Duodenal mucosa (tissue), 2 donors: ENCODE results near the gene VWA5B1.

ENCODE experiments used
- H3K27ac ChIP-seq: one replicate; pipeline ENCODE4 v1.7.0; 2013; ENCODE audit warnings: low read depth, low read length
- H3K27me3 ChIP-seq, 2 donors: one replicate each; pipeline ENCODE4 v1.7.0; 2013; ENCODE audit warnings: low read length in 2 of 2, control low read depth in 1 of 2; ENCODE audit not compliant: insufficient read depth in 2 of 2, control insufficient read depth in 1 of 2
- H3K36me3 ChIP-seq, 2 donors: one replicate each; pipeline ENCODE4 v1.7.0; 2013; ENCODE audit warnings: low read length in 2 of 2, control low read depth in 1 of 2; ENCODE audit not compliant: insufficient read depth in 2 of 2, control insufficient read depth in 1 of 2
- H3K4me1 ChIP-seq, 2 donors: one replicate each; pipeline ENCODE4 v1.7.0; 2013; ENCODE audit warnings: low read length in 2 of 2, control low read depth in 1 of 2; ENCODE audit not compliant: insufficient read depth in 2 of 2, control insufficient read depth in 1 of 2
- H3K4me3 ChIP-seq, 2 donors: one replicate each; pipeline ENCODE4 v1.7.0; 2013; ENCODE audit warnings: low read length in 2 of 2, low read depth in 1 of 2
- H3K9ac ChIP-seq, 2 donors: one replicate each; pipeline ENCODE4 v1.7.0; 2013; ENCODE audit warnings: low read length in 2 of 2, low read depth in 1 of 2
- H3K9me3 ChIP-seq, 2 donors: one replicate each; pipeline ENCODE4 v1.7.0; 2013; ENCODE audit warnings: low read length in 2 of 2, control low read depth in 1 of 2; ENCODE audit not compliant: control insufficient read depth in 1 of 2

VWA5B1 gene

GRCh38 chr1:20371883-20372282 lies 81.2 kb downstream of the VWA5B1 start:
- Histone ChIP-seq H3K27ac (no peak overlapping the region), H3K36me3 (no peaks in the 10 kb centered on the region), H3K9me3 (no peaks in the 10 kb centered on the region), H3K27me3 (peaks cover 19 to 27% of the 10 kb centered on the region in 2 donors), H3K4me3 (no peak overlapping the region), H3K9ac (no peak overlapping the region), H3K4me1 (no peaks in the 10 kb centered on the region)

- Histone ChIP-seq H3K9me3 (no peaks in the 10 kb centered on the region), H3K27me3 (peaks cover 12 to 22% of the 10 kb centered on the region in 2 donors), H3K4me3 (no peak overlapping the region), H3K4me1 (no peaks in the 10 kb centered on the region), H3K27ac (no peak overlapping the region), H3K9ac (no peak overlapping the region), H3K36me3 (no peaks in the 10 kb centered on the region)
Measured at GRCh38 chr1:20372676-20373075, 82.0 kb downstream of the VWA5B1 start.

- Histone ChIP-seq H3K4me1 (no peaks in the 10 kb centered on the region), H3K27ac (no peak overlapping the region), H3K27me3 (peaks cover 12 to 20% of the 10 kb centered on the region in 2 donors), H3K4me3 (no peak overlapping the region), H3K9me3 (no peaks in the 10 kb centered on the region), H3K9ac (no peak overlapping the region), H3K36me3 (no peaks in the 10 kb centered on the region)
Measured at GRCh38 chr1:20373286-20373685, 82.6 kb downstream of the VWA5B1 start.

GRCh38 chr1:20373764-20374163 lies 83.1 kb downstream of the VWA5B1 start:
- Histone ChIP-seq H3K9me3 (no peaks in the 10 kb centered on the region), H3K27me3 (peaks cover 12 to 20% of the 10 kb centered on the region in 2 donors), H3K36me3 (no peaks in the 10 kb centered on the region), H3K4me1 (no peaks in the 10 kb centered on the region), H3K9ac (no peak overlapping the region), H3K4me3 (no peak overlapping the region), H3K27ac (no peak overlapping the region)

- no peak overlapping the region for H3K4me3 ChIP-seq
- peaks cover 6 to 21% of the 10 kb centered on the region in 2 donors for H3K27me3 ChIP-seq
- no peaks in the 10 kb centered on the region for H3K4me1 ChIP-seq
- no peaks in the 10 kb centered on the region for H3K36me3 ChIP-seq
- H3K9ac ChIP-seq, result no peak overlapping the region
- H3K27ac ChIP-seq, result no peak overlapping the region
- H3K9me3 ChIP-seq, result no peaks in the 10 kb centered on the region
Measured at GRCh38 chr1:20375563-20375962, 84.9 kb downstream of the VWA5B1 start.

- no peak overlapping the region for H3K4me3 ChIP-seq
- H3K9me3 ChIP-seq, result no peaks in the 10 kb centered on the region
- H3K4me1 ChIP-seq, result no peaks in the 10 kb centered on the region
- no peak overlapping the region for H3K27ac ChIP-seq
- no peaks in the 10 kb centered on the region for H3K36me3 ChIP-seq
- peaks cover 6 to 21% of the 10 kb centered on the region in 2 donors for H3K27me3 ChIP-seq
- H3K9ac ChIP-seq, result no peak overlapping the region
Measured at GRCh38 chr1:20376171-20376570, 85.5 kb downstream of the VWA5B1 start.

- Histone ChIP-seq H3K27ac (no peak overlapping the region), H3K9ac (no peak overlapping the region), H3K4me3 (no peak overlapping the region), H3K36me3 (no peaks in the 10 kb centered on the region), H3K9me3 (no peaks in the 10 kb centered on the region), H3K27me3 (peaks cover 6 to 21% of the 10 kb centered on the region in 2 donors), H3K4me1 (no peaks in the 10 kb centered on the region)
Measured at GRCh38 chr1:20376880-20377494, 86.3 kb downstream of the VWA5B1 start.

- H3K27me3 ChIP-seq, result peaks cover 6 to 15% of the 10 kb centered on the region in 2 donors
- no peaks in the 10 kb centered on the region for H3K9me3 ChIP-seq
- no peak overlapping the region for H3K4me3 ChIP-seq
- no peak overlapping the region for H3K9ac ChIP-seq
- no peaks in the 10 kb centered on the region for H3K36me3 ChIP-seq
- H3K27ac ChIP-seq, result no peak overlapping the region
- no peaks in the 10 kb centered on the region for H3K4me1 ChIP-seq
Measured at GRCh38 chr1:20377516-20378270, 87.0 kb downstream of the VWA5B1 start.

GRCh38 chr1:20379075-20379474 lies 88.4 kb downstream of the VWA5B1 start:
- Histone ChIP-seq H3K4me1 (no peaks in the 10 kb centered on the region), H3K27me3 (peaks cover 12 to 23% of the 10 kb centered on the region in 2 donors), H3K9ac (no peak overlapping the region), H3K4me3 (no peak overlapping the region), H3K36me3 (no peaks in the 10 kb centered on the region), H3K9me3 (no peaks in the 10 kb centered on the region), H3K27ac (no peak overlapping the region)

GRCh38 chr1:20380175-20380574 lies 89.5 kb downstream of the VWA5B1 start:
- Histone ChIP-seq H3K4me1 (no peaks in the 10 kb centered on the region), H3K27ac (no peak overlapping the region), H3K9ac (no peak overlapping the region), H3K27me3 (peaks cover 17 to 33% of the 10 kb centered on the region in 2 donors), H3K4me3 (no peak overlapping the region), H3K9me3 (no peaks in the 10 kb centered on the region), H3K36me3 (no peaks in the 10 kb centered on the region)
